LNCaP clone FGC (cell line): ENCODE measurements around the gene PDK4.
A peak's percentile ranks its signal among the peaks of the same experiment; 100 is the strongest.
"Not testable (repeated sequence)": the region's sequence is repeated elsewhere in the genome, so short reads cannot be mapped to it uniquely, and the experiment has no call there.

Experiments used
- DNase-seq: peaks from one replicate; pipeline ENCODE4 v3.0.0-alpha.2; 2011; ENCODE audit warnings: low read depth
- H3K4me3 ChIP-seq: 2 replicates; pipeline ENCODE4 v1.5.1; 2011; ENCODE audit warnings: mild to moderate bottlenecking, low read depth, low read length, control low read depth
- CTCF ChIP-seq: IDR thresholded peaks from 2 replicates; pipeline ENCODE4 v1.5.1; 2012; ENCODE audit warnings: mild to moderate bottlenecking; ENCODE audit not compliant: control insufficient read depth, insufficient read depth; ENCODE audit errors: extremely low read depth

The PDK4 gene

DNA sequence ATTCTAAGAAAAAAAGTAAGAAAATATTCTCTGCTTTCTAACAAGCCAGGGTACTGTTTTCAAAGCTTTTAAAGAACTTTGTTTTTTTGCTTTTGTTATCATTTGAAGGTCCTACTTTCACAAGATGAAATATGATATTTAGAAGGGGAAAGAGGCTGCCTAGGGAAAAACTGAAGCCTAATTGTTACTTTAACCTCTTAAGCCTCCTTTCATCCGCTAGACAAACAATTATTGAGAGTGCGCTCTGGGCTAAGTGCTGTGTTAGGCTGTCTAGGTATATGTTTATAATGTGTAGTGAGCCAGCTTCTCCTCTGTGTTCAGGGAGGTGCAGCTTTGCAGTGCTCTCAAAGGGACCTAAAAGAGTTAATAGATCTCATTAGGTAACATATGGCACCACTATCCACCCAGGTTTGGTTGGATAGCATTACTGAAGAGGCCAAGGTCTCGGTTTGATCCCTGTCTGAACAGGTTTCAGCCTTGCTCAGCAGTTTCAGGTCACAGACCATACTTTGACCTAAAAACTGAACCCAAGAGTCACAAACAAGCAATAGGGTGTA, 17.9 kb downstream of the PDK4 start:
- no peak for DNase-seq
- H3K4me3 ChIP-seq, result no peak overlapping the region
- no peak for TF ChIP-seq CTCF

DNA sequence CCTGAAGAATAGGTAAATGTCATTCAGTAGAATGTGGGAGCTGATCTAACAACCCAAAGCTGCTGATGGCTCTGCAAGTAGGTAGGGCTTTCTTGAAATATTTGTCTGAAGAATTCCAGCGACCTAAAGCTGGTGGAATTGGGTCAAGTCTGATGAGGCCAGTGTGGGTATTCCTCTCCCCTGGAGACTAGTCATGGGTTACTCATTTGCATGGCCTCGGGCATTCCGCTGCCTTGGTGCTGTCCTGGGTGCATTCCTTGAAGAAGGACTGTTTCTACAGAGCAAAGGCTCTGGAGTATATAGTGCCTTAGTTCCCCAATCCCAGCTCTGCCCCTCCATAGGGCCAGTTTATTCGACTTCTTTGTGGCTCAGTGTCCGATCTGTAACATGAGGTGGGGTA, 19.2 kb downstream of the PDK4 start:
- no peak for TF ChIP-seq CTCF
- no peak for DNase-seq
- H3K4me3 ChIP-seq, result no peak overlapping the region

GRCh38 chr7:95569720-95570119, 26.6 kb downstream of the PDK4 start:
- no peak for DNase-seq
- H3K4me3 ChIP-seq, result no peak overlapping the region
- TF ChIP-seq CTCF, result no peak

GRCh38 chr7:95560674-95561073, 35.6 kb downstream of the PDK4 start:
- DNase-seq, result peak; percentile 21
- no peak for TF ChIP-seq CTCF
- no peak overlapping the region for H3K4me3 ChIP-seq

DNA sequence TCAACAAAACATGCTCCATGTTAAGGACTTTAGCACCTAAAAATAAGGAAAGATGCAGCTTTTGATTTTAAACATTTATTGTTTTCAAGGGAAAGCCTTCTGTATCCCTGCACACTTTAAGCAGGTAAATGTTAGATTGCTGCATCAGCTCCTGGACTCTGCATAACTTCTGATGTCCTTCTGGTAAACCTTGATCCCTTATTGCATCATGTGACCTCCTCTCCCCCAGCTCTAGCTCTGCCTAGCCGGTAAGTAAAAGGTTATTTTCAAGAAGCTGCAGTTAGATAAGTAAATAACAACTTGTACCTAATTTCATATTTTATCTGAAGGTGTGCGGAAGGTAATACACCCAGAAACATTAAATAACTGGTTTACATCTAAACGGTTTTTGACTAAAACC, 37.5 kb downstream of the PDK4 start:
- no peak for DNase-seq
- no peak for TF ChIP-seq CTCF
- no peak overlapping the region for H3K4me3 ChIP-seq

GRCh38 chr7:95556777-95557176, 39.5 kb downstream of the PDK4 start:
- no peak for TF ChIP-seq CTCF
- no peak for DNase-seq

DNA sequence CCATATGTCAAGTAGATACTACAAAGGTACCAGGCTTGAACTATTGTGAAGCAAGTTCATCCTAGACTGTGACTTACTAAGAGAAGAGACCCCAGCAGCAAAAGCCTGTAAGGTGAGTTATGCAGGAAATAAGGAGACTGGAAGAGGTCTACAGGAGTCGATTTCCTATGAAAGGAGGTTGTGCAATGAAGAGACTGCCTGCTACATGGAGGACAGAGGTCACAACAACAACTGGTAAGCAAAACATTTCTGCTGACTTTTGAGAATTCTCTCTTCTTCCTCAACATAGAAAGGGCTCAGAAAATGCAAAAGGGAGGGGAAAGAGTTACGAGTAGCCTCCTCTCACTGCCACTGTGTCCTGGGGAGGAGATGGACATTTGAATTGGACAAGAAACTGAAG, 42.4 kb downstream of the PDK4 start:
- TF ChIP-seq CTCF, result no peak
- no peak for DNase-seq

More at GRCh38 chr7:95556777-95557176, 39.5 kb downstream of the PDK4 start:
- H3K4me3 ChIP-seq, result no peak overlapping the region

DNA sequence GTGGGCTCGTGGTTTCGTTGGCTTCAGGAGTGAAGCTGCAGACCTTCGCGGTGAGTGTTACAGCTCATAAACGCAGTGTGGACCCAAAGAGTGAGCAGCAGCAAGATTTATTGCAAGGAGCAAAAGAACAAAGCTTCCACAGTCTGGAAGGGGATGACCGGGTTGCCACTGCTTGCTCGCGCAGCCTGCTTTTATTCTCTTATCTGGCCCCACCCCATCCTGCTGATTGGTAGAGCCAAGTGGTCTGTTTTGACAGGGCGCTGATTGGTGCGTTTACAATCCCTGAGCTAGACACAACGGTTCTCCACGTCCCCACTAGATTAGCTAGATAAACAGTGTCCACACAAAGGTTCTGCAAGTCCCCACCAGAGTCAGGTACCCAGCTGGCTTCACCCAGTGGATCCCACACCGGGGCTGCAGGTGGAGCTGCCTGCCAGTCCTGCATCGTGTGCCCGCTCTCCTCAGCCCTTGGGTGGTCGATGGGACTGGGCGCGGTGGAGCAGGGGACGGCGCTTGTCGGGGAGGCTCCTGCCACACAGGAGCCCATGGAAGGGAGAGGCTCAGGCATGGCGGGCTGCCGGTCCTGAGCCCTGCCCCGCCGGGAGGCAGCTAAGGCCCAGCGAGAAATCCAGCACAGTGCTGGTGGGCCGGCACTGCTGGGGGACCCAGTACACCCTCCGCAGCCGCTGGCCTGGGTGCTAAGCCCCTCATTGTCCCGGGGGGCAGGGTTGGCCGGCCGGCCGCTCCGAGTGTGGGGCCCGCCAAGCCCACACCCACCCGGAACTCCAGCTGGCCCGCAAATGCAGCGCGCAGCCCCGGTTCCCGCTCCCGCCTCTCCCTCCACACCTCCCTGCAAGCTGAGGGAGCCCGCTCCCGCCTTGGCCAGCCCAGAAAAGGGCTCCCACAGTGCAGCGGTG, 44.0 kb downstream of the PDK4 start:
- DNase-seq, H3K4me3 ChIP-seq: not testable (repeated sequence)

More for the DNA sequence above, 42.4 kb downstream of the PDK4 start:
- no peak overlapping the region for H3K4me3 ChIP-seq
